HG02885 (cell line): ENCODE data around the gene SPTLC2.
A peak's percentile ranks its signal among the peaks of the same experiment; 100 is the strongest.
"Not testable (repeated sequence)": the region's sequence is repeated elsewhere in the genome, so short reads cannot be mapped to it uniquely, and the experiment has no call there.

ENCODE experiments used
- ATAC-seq: cut with Tn5 transposase; IDR thresholded peaks from one replicate; pipeline ENCODE4 v1.9.1; 2021; ENCODE audit warnings: mild to moderate bottlenecking; ENCODE audit not compliant: unreplicated experiment, poor library complexity

The SPTLC2 gene

GRCh38 chr14:77554816-77555599 is 61.4 kb downstream of the SPTLC2 start:
- no peak for ATAC-seq

- peak; percentile 64 for ATAC-seq
Measured at GRCh38 chr14:77554207-77554606, 62.2 kb downstream of the SPTLC2 start.

- no peak for ATAC-seq
Measured at GRCh38 chr14:77549451-77549850, 67.0 kb downstream of the SPTLC2 start.

- no peak for ATAC-seq
Measured at GRCh38 chr14:77547512-77548180, 68.8 kb downstream of the SPTLC2 start.

GRCh38 chr14:77545171-77545570 is 71.3 kb downstream of the SPTLC2 start:
- not testable (repeated sequence) for ATAC-seq

- ATAC-seq: no peak
Measured at GRCh38 chr14:77544571-77544970, 71.9 kb downstream of the SPTLC2 start.

GRCh38 chr14:77543637-77544334 is 72.7 kb downstream of the SPTLC2 start:
- ATAC-seq: no peak

GRCh38 chr14:77543240-77543551 is 73.2 kb downstream of the SPTLC2 start:
- ATAC-seq: no peak

GRCh38 chr14:77542421-77543239 is 73.8 kb downstream of the SPTLC2 start:
- ATAC-seq: no peak

GRCh38 chr14:77541905-77542304 is 74.5 kb downstream of the SPTLC2 start:
- peak; percentile 75 for ATAC-seq

- ATAC-seq: not testable (repeated sequence)
Measured at GRCh38 chr14:77536951-77537350, 79.5 kb downstream of the SPTLC2 start.

GRCh38 chr14:77531071-77531470 is 85.4 kb downstream of the SPTLC2 start:
- ATAC-seq: no peak

GRCh38 chr14:77529963-77530362 is 86.5 kb downstream of the SPTLC2 start:
- no peak for ATAC-seq

- no peak for ATAC-seq
Measured at GRCh38 chr14:77529213-77529612, 87.2 kb downstream of the SPTLC2 start.

- not testable (repeated sequence) for ATAC-seq
Measured at GRCh38 chr14:77528701-77529100, 87.7 kb downstream of the SPTLC2 start.

GRCh38 chr14:77526266-77526665 is 90.2 kb downstream of the SPTLC2 start:
- no peak for ATAC-seq

- ATAC-seq: no peak
Measured at GRCh38 chr14:77524536-77524935, 91.9 kb downstream of the SPTLC2 start.

GRCh38 chr14:77523109-77523508 is 93.3 kb downstream of the SPTLC2 start:
- ATAC-seq: no peak

- no peak for ATAC-seq
Measured at GRCh38 chr14:77520555-77520954, 95.9 kb downstream of the SPTLC2 start.

- ATAC-seq: no peak
Measured at GRCh38 chr14:77516126-77516525, 100.3 kb downstream of the SPTLC2 start.
